ENCODE results near the gene OR1I1. TPM values are rescaled to one million over a fixed set of nuclear protein-coding genes. Genes with fewer than 3 reads are reported as not detected.

The OR1I1 gene
- total RNA-seq, 1 experiment from 2014 or later: not detected

DNA sequence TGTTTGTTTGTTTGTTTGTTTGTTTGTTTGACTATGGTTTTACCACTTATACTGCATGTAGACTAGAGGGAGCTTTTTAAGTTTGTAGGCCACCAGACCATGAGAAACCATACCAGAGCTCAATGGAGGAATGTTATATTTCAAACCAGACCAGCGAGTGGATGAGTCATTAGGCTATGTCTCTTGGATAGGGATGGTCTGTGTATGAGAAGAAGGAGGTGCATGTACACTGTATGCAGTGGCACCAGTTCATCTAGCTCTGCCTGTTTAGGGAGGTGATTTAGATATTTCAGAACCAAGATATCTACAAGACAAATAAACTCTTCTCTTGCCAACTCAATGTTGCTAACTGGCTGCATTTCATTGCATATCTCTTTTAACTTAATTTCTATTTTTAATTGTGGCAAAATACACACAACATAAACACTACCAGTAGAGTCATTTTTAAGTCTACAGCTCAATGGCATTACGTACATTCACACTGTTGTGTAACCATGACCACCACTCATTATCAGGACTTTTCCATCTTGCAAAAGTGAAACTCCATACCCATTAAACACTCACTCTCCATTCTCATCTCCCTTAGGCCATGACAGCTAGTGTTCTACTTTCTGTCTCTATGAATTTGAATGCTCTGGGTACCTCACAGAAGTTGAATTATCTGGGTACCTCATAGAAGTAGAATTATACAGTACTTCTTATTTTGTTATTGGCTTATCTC is 54.4 kb downstream of the OR1I1 start:
- ChIA-PET POLR2A (no interaction called here), CTCF (no interaction called here)
- ATAC-seq (no peak), DNase-seq (ENCODE audit: low spot score) (no peak)
- peaks cover 44% of the 10 kb centered on the region for H3K27me3 Mint-ChIP-seq (ENCODE audit: low read depth)
- TF ChIP-seq GRHL2 (CRISPR knock-in tag; IDR thresholded peaks at IDR 0.05; ENCODE audit: insufficient replicate concordance, severe bottlenecking): no peak
- TF ChIP-seq SOX15 (CRISPR knock-in tag; IDR thresholded peaks at IDR 0.05): no peak
- TF ChIP-seq, protein P1, sequence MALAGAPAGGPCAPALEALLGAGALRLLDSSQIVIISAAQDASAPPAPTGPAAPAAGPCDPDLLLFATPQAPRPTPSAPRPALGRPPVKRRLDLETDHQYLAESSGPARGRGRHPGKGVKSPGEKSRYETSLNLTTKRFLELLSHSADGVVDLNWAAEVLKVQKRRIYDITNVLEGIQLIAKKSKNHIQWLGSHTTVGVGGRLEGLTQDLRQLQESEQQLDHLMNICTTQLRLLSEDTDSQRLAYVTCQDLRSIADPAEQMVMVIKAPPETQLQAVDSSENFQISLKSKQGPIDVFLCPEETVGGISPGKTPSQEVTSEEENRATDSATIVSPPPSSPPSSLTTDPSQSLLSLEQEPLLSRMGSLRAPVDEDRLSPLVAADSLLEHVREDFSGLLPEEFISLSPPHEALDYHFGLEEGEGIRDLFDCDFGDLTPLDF (CRISPR knock-in tag; IDR thresholded peaks at IDR 0.05): no peak
- TF ChIP-seq CREB1 (CRISPR knock-in tag; IDR thresholded peaks at IDR 0.05): no peak
- TF ChIP-seq ZNF232 (CRISPR knock-in tag; IDR thresholded peaks at IDR 0.05): no peak
- TF ChIP-seq NR2C2 (CRISPR knock-in tag; IDR thresholded peaks at IDR 0.05): no peak
- TF ChIP-seq, protein P2, sequence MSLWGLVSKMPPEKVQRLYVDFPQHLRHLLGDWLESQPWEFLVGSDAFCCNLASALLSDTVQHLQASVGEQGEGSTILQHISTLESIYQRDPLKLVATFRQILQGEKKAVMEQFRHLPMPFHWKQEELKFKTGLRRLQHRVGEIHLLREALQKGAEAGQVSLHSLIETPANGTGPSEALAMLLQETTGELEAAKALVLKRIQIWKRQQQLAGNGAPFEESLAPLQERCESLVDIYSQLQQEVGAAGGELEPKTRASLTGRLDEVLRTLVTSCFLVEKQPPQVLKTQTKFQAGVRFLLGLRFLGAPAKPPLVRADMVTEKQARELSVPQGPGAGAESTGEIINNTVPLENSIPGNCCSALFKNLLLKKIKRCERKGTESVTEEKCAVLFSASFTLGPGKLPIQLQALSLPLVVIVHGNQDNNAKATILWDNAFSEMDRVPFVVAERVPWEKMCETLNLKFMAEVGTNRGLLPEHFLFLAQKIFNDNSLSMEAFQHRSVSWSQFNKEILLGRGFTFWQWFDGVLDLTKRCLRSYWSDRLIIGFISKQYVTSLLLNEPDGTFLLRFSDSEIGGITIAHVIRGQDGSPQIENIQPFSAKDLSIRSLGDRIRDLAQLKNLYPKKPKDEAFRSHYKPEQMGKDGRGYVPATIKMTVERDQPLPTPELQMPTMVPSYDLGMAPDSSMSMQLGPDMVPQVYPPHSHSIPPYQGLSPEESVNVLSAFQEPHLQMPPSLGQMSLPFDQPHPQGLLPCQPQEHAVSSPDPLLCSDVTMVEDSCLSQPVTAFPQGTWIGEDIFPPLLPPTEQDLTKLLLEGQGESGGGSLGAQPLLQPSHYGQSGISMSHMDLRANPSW (CRISPR knock-in tag; conservative IDR thresholded peaks at IDR 0.05; ENCODE audit: low read depth): no peak
- TF ChIP-seq ZNF219 (CRISPR knock-in tag; IDR thresholded peaks at IDR 0.05; ENCODE audit: borderline replicate concordance): no peak
- no peak for TF ChIP-seq IRF2 (CRISPR knock-in tag; IDR thresholded peaks at IDR 0.05; ENCODE audit: borderline replicate concordance, low read depth)
- TF ChIP-seq TEAD1 (CRISPR knock-in tag; IDR thresholded peaks at IDR 0.05): no peak
- no peak for TF ChIP-seq NFE2L1 (CRISPR knock-in tag; IDR thresholded peaks at IDR 0.05)
- TF ChIP-seq, protein P3, sequence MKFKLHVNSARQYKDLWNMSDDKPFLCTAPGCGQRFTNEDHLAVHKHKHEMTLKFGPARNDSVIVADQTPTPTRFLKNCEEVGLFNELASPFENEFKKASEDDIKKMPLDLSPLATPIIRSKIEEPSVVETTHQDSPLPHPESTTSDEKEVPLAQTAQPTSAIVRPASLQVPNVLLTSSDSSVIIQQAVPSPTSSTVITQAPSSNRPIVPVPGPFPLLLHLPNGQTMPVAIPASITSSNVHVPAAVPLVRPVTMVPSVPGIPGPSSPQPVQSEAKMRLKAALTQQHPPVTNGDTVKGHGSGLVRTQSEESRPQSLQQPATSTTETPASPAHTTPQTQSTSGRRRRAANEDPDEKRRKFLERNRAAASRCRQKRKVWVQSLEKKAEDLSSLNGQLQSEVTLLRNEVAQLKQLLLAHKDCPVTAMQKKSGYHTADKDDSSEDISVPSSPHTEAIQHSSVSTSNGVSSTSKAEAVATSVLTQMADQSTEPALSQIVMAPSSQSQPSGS (CRISPR knock-in tag; IDR thresholded peaks at IDR 0.05; ENCODE audit: borderline replicate concordance, low read depth): no peak
- no peak for TF ChIP-seq ZNF263 (CRISPR knock-in tag; IDR thresholded peaks at IDR 0.05; ENCODE audit: low read depth)
- no peak for TF ChIP-seq ELF4 (CRISPR knock-in tag; IDR thresholded peaks at IDR 0.05; ENCODE audit: low read depth)
- TF ChIP-seq JAZF1 (CRISPR knock-in tag; IDR thresholded peaks at IDR 0.05): no peak
- peaks cover 22% of the 10 kb centered on the region for H3K9me3 Mint-ChIP-seq
- no peak overlapping the region for H3K27ac Mint-ChIP-seq
- H3K4me3 Mint-ChIP-seq: no peak overlapping the region
- peaks cover 4% of the 10 kb centered on the region; the same call in 1 of the 2 replicates for H3K36me3 Mint-ChIP-seq
- no peaks in the 10 kb centered on the region for H3K4me1 Mint-ChIP-seq

DNA sequence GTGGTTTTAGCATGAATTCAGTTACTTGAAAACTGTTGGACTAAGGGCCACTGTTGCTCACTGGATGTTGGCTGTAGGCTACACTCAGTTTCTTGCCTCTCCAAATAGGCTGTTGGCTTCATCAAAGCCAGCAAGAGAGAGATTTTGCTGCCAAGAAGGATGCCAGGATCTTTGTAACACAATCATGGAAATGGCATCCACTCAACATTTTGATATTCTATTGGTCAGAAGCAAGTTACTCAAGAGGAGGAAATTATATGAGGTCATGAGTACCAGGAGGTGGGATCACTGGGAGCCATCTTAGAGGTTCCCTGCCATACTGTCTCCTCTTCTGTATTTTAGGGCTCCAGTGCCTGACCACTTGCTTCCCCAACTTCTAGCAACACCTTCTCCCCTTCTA is 55.8 kb downstream of the OR1I1 start:
- no peak overlapping the region for H3K4me3 Mint-ChIP-seq
- TF ChIP-seq, protein P4, sequence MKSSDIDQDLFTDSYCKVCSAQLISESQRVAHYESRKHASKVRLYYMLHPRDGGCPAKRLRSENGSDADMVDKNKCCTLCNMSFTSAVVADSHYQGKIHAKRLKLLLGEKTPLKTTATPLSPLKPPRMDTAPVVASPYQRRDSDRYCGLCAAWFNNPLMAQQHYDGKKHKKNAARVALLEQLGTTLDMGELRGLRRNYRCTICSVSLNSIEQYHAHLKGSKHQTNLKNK (CRISPR knock-in tag; IDR thresholded peaks at IDR 0.05): no peak
- TF ChIP-seq CREM (CRISPR knock-in tag; IDR thresholded peaks at IDR 0.05) (no peak), ZNF317 (CRISPR knock-in tag; IDR thresholded peaks at IDR 0.05; ENCODE audit: borderline replicate concordance, low read depth) (no peak), RORB (CRISPR knock-in tag; IDR thresholded peaks at IDR 0.05) (no peak), NR2C2 (CRISPR knock-in tag; IDR thresholded peaks at IDR 0.05) (no peak), ZNF396 (CRISPR knock-in tag; IDR thresholded peaks at IDR 0.05; ENCODE audit: borderline replicate concordance) (no peak)
- TF ChIP-seq, protein P1 (CRISPR knock-in tag; IDR thresholded peaks at IDR 0.05): no peak
- TF ChIP-seq, protein P5, sequence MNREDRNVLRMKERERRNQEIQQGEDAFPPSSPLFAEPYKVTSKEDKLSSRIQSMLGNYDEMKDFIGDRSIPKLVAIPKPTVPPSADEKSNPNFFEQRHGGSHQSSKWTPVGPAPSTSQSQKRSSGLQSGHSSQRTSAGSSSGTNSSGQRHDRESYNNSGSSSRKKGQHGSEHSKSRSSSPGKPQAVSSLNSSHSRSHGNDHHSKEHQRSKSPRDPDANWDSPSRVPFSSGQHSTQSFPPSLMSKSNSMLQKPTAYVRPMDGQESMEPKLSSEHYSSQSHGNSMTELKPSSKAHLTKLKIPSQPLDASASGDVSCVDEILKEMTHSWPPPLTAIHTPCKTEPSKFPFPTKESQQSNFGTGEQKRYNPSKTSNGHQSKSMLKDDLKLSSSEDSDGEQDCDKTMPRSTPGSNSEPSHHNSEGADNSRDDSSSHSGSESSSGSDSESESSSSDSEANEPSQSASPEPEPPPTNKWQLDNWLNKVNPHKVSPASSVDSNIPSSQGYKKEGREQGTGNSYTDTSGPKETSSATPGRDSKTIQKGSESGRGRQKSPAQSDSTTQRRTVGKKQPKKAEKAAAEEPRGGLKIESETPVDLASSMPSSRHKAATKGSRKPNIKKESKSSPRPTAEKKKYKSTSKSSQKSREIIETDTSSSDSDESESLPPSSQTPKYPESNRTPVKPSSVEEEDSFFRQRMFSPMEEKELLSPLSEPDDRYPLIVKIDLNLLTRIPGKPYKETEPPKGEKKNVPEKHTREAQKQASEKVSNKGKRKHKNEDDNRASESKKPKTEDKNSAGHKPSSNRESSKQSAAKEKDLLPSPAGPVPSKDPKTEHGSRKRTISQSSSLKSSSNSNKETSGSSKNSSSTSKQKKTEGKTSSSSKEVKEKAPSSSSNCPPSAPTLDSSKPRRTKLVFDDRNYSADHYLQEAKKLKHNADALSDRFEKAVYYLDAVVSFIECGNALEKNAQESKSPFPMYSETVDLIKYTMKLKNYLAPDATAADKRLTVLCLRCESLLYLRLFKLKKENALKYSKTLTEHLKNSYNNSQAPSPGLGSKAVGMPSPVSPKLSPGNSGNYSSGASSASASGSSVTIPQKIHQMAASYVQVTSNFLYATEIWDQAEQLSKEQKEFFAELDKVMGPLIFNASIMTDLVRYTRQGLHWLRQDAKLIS (CRISPR knock-in tag; IDR thresholded peaks at IDR 0.05; ENCODE audit: borderline replicate concordance): no peak
- TF ChIP-seq, protein P6, sequence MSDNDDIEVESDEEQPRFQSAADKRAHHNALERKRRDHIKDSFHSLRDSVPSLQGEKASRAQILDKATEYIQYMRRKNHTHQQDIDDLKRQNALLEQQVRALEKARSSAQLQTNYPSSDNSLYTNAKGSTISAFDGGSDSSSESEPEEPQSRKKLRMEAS (CRISPR knock-in tag; IDR thresholded peaks at IDR 0.05): no peak
- TF ChIP-seq, protein P7, sequence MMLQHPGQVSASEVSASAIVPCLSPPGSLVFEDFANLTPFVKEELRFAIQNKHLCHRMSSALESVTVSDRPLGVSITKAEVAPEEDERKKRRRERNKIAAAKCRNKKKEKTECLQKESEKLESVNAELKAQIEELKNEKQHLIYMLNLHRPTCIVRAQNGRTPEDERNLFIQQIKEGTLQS (CRISPR knock-in tag; conservative IDR thresholded peaks at IDR 0.05): no peak

More for the DNA sequence above, 55.8 kb downstream of the OR1I1 start:
- peaks cover 41% of the 10 kb centered on the region for H3K27me3 Mint-ChIP-seq (ENCODE audit: low read depth)
- DNase-seq (ENCODE audit: low spot score) (no peak), ATAC-seq (no peak)
- peaks cover 4% of the 10 kb centered on the region; the same call in 1 of the 2 replicates for H3K36me3 Mint-ChIP-seq
- peaks cover 27% of the 10 kb centered on the region for H3K9me3 Mint-ChIP-seq
- ChIA-PET POLR2A (no interaction called here), CTCF (interaction anchor here (0.8 kb wide), 1 partner anchor 36 kb away, joined by 5 read pairs; no protein-coding TSS in a partner anchor)
- H3K4me1 Mint-ChIP-seq: no peaks in the 10 kb centered on the region
- H3K27ac Mint-ChIP-seq: no peak overlapping the region
